ENCODE data around the gene ZBTB24. TPM values are rescaled to one million over a fixed set of nuclear protein-coding genes. Genes with fewer than 3 reads are reported as not detected.
A peak's percentile ranks its signal among the peaks of the same experiment; 100 is the strongest.

Gene ZBTB24
- polyA plus RNA-seq, 1 experiment, result 4.4 TPM

DNA sequence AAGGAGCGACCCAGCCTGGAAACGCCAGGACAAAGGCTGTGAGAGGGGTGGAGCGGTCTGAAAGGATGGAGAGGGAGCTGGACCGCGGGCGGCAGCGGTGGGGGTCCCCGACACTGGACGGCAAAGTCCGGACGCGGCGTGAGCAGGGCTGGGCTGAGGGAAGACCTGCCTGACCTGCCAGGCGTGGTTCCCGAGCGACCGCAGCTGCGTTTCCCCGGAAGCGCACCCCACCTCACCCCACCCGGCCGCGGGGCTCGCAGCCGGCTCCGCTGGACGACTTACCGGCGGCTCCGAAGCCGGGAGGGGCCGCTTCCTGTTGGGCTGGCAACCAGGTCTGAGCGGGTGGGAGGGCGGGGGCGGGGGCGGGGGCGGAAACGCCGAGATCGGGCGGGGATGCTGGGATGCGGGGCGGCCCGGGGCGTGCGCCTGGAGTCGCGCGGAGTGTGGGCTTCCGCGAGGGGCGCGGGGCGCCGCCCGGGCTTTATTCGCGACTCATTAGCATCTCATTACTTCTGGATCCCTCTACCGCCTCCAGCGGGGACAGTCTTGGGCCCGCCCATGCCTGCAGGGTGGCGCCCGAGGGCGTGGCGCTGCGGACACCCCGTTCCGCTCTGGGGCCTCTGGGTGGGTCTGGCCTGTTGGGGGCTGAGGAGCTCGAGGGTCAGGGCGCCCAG is 27.4 kb downstream of the ZBTB24 start, which contains the start of gene MICAL1:
Gene MICAL1 (minus strand): TSS at position 336 of the 674 bp plus-strand sequence. CDS start 1,576 bp downstream, outside the sequence.
- no peak for DNase-seq (ENCODE audit: low read depth, low spot score)
- H3K27ac ChIP-seq (ENCODE audit: low read depth, low read length), result peak within 1 kb of the TSS; percentile 39
- ChIA-PET POLR2A (interaction anchor here (1.4 to 1.5 kb wide), 2 partner anchors 13 to 15 kb away, joined by 3 to 4 read pairs; partner anchors contain the start of genes PPIL6 and SMPD2), CTCF (interaction anchor here (0.6 to 1.5 kb wide), 4 partner anchors 13 to 268 kb away, joined by 3 to 7 read pairs (median 4); partner anchors contain the start of gene SMPD2)
- H3K9me3 ChIP-seq (ENCODE audit: control insufficient read depth, insufficient read depth, low read length), result no peaks in the 10 kb centered on the region; the same call in 1 of the 2 replicates
- no peaks in the 10 kb centered on the region for H3K27me3 ChIP-seq (ENCODE audit: control insufficient read depth, insufficient read depth, low read length)
- TF ChIP-seq, protein P1, sequence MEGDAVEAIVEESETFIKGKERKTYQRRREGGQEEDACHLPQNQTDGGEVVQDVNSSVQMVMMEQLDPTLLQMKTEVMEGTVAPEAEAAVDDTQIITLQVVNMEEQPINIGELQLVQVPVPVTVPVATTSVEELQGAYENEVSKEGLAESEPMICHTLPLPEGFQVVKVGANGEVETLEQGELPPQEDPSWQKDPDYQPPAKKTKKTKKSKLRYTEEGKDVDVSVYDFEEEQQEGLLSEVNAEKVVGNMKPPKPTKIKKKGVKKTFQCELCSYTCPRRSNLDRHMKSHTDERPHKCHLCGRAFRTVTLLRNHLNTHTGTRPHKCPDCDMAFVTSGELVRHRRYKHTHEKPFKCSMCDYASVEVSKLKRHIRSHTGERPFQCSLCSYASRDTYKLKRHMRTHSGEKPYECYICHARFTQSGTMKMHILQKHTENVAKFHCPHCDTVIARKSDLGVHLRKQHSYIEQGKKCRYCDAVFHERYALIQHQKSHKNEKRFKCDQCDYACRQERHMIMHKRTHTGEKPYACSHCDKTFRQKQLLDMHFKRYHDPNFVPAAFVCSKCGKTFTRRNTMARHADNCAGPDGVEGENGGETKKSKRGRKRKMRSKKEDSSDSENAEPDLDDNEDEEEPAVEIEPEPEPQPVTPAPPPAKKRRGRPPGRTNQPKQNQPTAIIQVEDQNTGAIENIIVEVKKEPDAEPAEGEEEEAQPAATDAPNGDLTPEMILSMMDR (IDR thresholded peaks at IDR 0.05; ENCODE audit: low read depth, low read length), result peak; percentile 42
- H3K4me3 ChIP-seq (ENCODE audit: low read depth, low read length), result peak within 1 kb of the TSS; percentile 91

DNA sequence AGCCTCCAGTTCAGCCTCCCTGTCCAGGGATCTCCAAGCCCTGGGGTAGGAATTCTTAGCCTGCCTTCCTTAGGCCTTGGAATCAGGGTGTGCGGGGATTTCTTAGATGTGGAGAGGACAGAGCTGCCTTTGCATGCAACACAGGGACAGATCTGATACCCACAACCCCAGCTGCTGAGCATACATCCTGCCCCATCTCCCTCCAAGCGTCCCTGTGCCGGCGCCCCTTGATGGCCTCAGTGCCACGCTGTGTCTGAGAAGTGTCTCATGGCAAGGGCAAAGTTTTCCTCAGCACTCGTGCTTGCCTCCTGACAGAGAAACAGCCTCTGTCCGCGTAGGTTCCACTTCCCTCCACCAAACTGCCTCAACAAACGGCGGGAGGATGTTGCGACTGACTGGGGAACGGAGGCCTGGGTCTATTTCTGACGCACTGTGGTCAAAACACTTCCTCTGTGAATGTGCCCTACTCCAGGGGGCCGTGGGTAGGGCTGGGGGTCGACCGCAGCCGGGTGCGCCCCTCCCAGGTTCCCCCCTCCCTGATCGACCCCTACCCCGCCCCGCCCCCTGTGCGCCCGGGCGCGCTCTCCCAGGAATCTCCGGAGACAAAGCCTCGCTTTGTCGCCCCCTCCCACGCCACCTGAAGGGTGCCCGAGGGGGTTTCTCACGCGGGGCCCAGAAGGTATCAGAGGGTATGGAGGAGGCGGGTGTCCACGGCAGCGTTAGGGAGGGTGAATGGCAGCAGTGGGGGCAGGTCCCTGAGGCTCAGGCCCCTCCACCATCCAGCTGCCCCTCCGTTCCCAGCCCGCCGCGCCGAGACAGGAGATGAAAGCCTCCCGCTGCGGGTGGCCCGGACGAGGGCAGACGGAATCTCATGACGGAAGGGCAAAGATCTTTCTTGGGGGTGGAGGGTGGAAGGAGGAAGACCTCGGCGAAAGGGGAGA is 28.3 kb downstream of the ZBTB24 start:
- peak overlapping the region; percentile 39 for H3K27ac ChIP-seq (ENCODE audit: low read depth, low read length)
- ChIA-PET POLR2A (interaction anchor here (0.6 to 1.4 kb wide), 2 partner anchors 11 to 14 kb away, joined by 4 read pairs; partner anchors contain the start of genes PPIL6 and SMPD2), CTCF (interaction anchor here (0.7 to 1.2 kb wide), 2 partner anchors 14 to 267 kb away, joined by 4 to 7 read pairs; no protein-coding TSS in a partner anchor)

DNA sequence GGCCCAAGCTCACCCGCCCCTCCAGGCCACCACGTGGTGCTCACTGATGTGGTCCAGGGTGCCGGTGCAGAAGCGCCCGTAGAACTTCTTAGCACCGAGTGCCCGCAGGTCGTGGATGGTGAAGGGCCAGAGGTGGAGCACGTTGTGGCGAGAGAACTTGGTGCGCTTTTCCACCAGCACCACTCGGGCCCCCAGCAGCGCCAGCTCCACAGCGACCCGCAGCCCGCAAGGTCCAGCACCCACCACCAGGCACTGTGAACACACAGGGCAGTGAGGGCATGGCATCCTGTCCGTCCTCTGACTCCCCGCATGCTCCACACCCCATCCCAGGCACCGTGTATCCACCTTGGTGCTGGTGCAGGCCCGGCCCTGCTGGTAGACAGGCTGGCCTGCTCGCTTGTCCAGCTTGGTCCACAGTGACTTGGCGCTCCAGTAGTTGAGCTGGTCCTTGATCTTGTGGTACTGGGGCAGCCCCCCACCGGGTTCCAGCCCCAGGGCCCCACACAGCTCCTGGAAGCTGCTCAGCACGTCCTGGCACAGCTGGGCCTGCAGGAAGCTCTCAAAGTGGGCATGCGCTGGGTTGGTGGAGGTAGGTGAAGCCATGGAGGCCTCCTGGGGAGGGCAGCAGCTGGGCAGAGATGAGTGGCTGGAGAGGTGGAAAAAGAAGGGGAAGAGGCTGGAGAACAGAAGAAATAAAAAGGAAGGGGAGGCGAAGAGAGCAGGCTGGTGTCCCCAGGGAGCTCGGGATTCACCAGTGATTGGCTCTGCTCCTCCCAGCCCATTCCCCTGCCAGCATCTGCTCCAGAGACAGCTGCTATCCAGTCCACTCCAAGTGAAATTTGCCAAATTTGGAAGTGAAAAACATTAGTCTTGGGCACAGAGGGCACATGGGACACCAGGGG is 29.2 kb downstream of the ZBTB24 start:
- no peak for DNase-seq (ENCODE audit: low read depth, low spot score)
- Histone ChIP-seq H3K27ac (ENCODE audit: low read depth, low read length) (no peak overlapping the region), H3K27me3 (ENCODE audit: control insufficient read depth, insufficient read depth, low read length) (no peaks in the 10 kb centered on the region), H3K4me3 (ENCODE audit: low read depth, low read length) (peak overlapping the region; percentile 91), H3K9me3 (ENCODE audit: control insufficient read depth, insufficient read depth, low read length) (no peaks in the 10 kb centered on the region; the same call in 1 of the 2 replicates)
- ChIA-PET CTCF (no interaction called here), POLR2A (interaction anchor here (0.6 kb wide), 1 partner anchor 11 kb away, joined by 4 read pairs; no protein-coding TSS in a partner anchor)
- TF ChIP-seq, protein P1 (IDR thresholded peaks at IDR 0.05; ENCODE audit: low read depth, low read length), result no peak

More for the DNA sequence above, 28.3 kb downstream of the ZBTB24 start:
- TF ChIP-seq, protein P1 (IDR thresholded peaks at IDR 0.05; ENCODE audit: low read depth, low read length), result no peak
- DNase-seq (ENCODE audit: low read depth, low spot score), result no peak
- Histone ChIP-seq H3K9me3 (ENCODE audit: control insufficient read depth, insufficient read depth, low read length) (no peaks in the 10 kb centered on the region; the same call in 1 of the 2 replicates), H3K27me3 (ENCODE audit: control insufficient read depth, insufficient read depth, low read length) (no peaks in the 10 kb centered on the region), H3K4me3 (ENCODE audit: low read depth, low read length) (peak overlapping the region; percentile 91)

DNA sequence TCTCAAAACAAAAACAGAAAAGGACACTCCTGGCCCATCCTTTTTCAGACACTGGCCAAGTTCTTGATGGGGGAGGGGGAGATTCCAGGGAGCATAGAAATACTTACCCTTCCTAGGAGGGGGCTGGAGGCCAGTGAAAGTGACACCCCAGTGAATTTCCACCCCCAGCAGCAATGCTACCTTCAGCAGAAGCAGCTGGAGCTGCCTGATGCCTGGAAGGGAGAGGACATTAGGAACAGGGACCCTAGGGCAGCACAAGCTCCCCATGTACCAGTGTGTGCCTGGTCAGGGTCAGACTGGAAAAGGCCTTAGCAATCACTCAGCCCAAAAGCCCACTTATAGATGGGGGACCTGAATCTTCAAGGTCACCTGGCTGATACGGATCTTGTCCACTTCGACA is 29.9 kb downstream of the ZBTB24 start:
- POLR2A ChIA-PET, result no interaction called here
- CTCF ChIA-PET, result interaction anchor here (0.9 kb wide), 1 partner anchor 13 kb away, joined by 4 read pairs; the partner anchor contains the start of genes PPIL6 and SMPD2

More for the DNA sequence above, 29.9 kb downstream of the ZBTB24 start:
- H3K27me3 ChIP-seq (ENCODE audit: control insufficient read depth, insufficient read depth, low read length), result no peaks in the 10 kb centered on the region
- no peaks in the 10 kb centered on the region; the same call in 1 of the 2 replicates for H3K9me3 ChIP-seq (ENCODE audit: control insufficient read depth, insufficient read depth, low read length)
- H3K4me3 ChIP-seq (ENCODE audit: low read depth, low read length), result no peak overlapping the region
- H3K27ac ChIP-seq (ENCODE audit: low read depth, low read length), result no peak overlapping the region
- TF ChIP-seq, protein P1 (IDR thresholded peaks at IDR 0.05; ENCODE audit: low read depth, low read length), result no peak
- no peak for DNase-seq (ENCODE audit: low read depth, low spot score)
